ENCODE data around the gene TDRD7.
"Not testable (repeated sequence)": the region's sequence is repeated elsewhere in the genome, so short reads cannot be mapped to it uniquely, and the experiment has no call there.

TDRD7 gene

GRCh38 chr9:97437051-97437600 lies 25.2 kb downstream of the TDRD7 start:
- DNase-seq (ENCODE audit: low read depth), result no peak
- no peak for TF ChIP-seq CTCF (conservative IDR thresholded peaks at IDR 0.05; ENCODE audit: low read depth, low read length)
- no peak overlapping the region for H3K4me3 ChIP-seq (ENCODE audit: low read depth, low read length)

DNA sequence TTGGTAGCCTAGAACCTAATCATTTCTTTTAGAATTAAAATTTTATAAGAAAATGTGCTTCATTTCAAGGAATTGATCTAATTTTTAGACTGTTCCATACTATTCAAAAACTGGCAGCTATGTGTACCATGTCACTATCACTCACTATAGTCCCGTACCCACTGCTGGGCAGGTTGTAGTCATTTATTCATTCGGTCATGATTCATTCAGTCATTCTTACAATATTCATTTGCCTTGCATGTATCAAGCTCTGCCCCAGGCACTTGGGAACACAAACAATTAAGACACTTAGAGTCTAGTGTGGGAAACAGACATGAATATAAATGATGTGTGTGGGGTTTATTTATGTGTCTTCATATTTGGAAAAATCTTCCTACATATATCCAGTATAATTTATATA lies 26.4 kb downstream of the TDRD7 start:
- no peak overlapping the region for H3K4me3 ChIP-seq (ENCODE audit: low read depth, low read length)
- no peak for DNase-seq (ENCODE audit: low read depth)
- TF ChIP-seq CTCF (conservative IDR thresholded peaks at IDR 0.05; ENCODE audit: low read depth, low read length), result no peak

GRCh38 chr9:97438666-97439065 lies 26.8 kb downstream of the TDRD7 start:
- DNase-seq (ENCODE audit: low read depth), result peak; percentile 31
- TF ChIP-seq CTCF (conservative IDR thresholded peaks at IDR 0.05; ENCODE audit: low read depth, low read length), result no peak
- no peak overlapping the region for H3K4me3 ChIP-seq (ENCODE audit: low read depth, low read length)

- no peak for DNase-seq (ENCODE audit: low read depth)
- TF ChIP-seq CTCF (conservative IDR thresholded peaks at IDR 0.05; ENCODE audit: low read depth, low read length), result no peak
- no peak overlapping the region for H3K4me3 ChIP-seq (ENCODE audit: low read depth, low read length)
These were observed 28.3 kb downstream of the TDRD7 start for GRCh38 chr9:97440160-97440559.

- no peak for TF ChIP-seq CTCF (conservative IDR thresholded peaks at IDR 0.05; ENCODE audit: low read depth, low read length)
- DNase-seq (ENCODE audit: low read depth), result peak; percentile 15
- no peak overlapping the region for H3K4me3 ChIP-seq (ENCODE audit: low read depth, low read length)
These were observed 29.8 kb downstream of the TDRD7 start for GRCh38 chr9:97441729-97442128.

GRCh38 chr9:97445119-97445701 lies 33.3 kb downstream of the TDRD7 start:
- no peak overlapping the region for H3K4me3 ChIP-seq (ENCODE audit: low read depth, low read length)
- no peak for TF ChIP-seq CTCF (conservative IDR thresholded peaks at IDR 0.05; ENCODE audit: low read depth, low read length)
- DNase-seq (ENCODE audit: low read depth), result no peak

DNA sequence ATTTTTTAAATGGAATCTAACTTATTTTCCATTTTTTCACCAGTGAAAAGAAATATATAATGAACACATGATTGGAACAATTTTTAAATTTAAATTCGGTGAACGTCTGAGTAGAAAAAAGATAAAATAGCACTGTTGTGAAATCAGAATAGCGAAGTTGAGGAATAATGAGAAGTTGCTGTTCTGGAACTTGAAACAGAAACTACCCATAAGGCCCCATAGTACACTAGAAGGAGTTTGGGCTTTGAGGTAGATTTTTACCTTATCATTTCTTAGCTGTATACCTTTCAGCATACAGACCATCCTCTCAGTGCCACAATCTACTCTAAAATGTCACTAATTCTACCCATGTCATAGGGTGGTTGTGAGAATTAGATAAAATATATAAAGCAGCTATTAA lies 35.1 kb downstream of the TDRD7 start:
- no peak for TF ChIP-seq CTCF (conservative IDR thresholded peaks at IDR 0.05; ENCODE audit: low read depth, low read length)
- no peak overlapping the region for H3K4me3 ChIP-seq (ENCODE audit: low read depth, low read length)
- DNase-seq (ENCODE audit: low read depth), result no peak

DNA sequence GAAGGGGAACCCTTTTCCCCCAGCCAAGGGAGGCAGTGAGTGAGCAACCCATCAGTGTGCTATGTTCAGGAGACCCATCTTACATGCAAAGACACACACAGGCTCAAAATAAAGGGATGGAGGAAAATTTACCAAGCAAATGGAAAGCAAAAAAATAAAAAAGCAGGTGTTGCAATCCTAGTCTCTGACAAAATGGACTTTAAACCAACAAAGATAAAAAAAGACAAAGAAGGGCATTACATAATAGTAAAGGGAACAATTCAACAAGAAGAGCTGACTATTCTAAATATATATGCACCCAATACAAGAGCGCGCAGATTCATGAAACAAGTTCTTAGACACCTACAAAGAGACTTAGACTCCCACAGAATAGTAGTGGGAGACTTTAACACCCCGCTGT lies 41.7 kb downstream of the TDRD7 start:
- not testable (repeated sequence) for DNase-seq (ENCODE audit: low read depth); H3K4me3 ChIP-seq (ENCODE audit: low read depth, low read length)

GRCh38 chr9:97456841-97457240 lies 44.9 kb downstream of the TDRD7 start:
- not testable (repeated sequence) for DNase-seq (ENCODE audit: low read depth); H3K4me3 ChIP-seq (ENCODE audit: low read depth, low read length)

Data from choroid plexus epithelial cell (primary cell).